ENCODE results near the gene SRP68.

The SRP68 gene

DNA sequence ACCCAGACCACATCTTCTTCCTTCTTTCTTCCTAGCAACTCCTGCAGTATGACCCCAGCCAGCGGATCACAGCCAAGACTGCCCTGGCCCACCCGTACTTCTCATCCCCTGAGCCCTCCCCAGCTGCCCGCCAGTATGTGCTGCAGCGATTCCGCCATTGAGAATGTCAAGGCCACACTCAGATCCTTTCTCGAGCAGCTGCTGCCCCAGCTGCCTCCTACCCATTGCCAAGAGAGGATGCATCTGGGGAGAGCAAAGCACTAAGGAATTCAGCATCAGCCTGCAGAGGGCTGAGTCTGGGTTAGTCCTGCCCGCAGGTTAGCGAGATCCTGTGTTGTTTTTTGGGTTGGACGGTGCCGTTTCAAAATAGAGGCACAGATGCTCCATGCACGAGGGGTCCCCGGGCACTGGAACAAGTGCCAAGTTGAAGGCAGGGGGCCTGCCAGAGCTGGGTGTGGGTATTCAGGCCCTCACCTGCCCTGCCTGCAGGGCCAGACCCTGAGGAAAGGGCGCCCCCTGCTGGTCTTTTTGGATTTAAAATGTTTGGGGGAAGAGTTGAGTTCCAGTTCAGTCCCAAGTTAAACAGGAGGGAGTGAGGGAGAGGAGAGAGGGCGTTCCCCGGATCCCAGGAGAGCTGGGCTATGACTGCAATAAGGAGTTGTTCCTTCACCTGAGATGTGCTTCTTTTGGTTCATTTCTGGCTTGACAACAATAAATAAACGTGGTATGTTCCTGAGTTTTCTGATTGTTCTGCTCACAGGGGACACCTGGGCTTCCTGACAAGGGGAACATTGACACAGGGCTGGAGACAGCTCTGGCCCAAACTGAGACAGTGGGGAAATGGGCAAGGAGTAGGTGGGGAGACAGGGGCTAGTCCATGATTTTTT lies 66.8 kb downstream of the SRP68 start (continued):
- TF ChIP-seq, protein P1, sequence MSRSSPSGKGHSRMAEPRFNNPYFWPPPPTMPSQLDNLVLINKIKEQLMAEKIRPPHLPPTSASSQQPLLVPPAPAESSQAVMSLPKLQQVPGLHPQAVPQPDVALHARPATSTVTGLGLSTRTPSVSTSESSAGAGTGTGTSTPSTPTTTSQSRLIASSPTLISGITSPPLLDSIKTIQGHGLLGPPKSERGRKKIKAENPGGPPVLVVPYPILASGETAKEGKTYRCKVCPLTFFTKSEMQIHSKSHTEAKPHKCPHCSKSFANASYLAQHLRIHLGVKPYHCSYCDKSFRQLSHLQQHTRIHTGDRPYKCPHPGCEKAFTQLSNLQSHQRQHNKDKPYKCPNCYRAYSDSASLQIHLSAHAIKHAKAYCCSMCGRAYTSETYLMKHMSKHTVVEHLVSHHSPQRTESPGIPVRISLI (tag by site-specific recombination; IDR thresholded peaks at IDR 0.05), result no peak
- TF ChIP-seq ZNF600 (tag by site-specific recombination; IDR thresholded peaks at IDR 0.05), result 0 out of 2 replicates have a peak, but pooled peaks have one; percentile 42
- TF ChIP-seq, protein P2, sequence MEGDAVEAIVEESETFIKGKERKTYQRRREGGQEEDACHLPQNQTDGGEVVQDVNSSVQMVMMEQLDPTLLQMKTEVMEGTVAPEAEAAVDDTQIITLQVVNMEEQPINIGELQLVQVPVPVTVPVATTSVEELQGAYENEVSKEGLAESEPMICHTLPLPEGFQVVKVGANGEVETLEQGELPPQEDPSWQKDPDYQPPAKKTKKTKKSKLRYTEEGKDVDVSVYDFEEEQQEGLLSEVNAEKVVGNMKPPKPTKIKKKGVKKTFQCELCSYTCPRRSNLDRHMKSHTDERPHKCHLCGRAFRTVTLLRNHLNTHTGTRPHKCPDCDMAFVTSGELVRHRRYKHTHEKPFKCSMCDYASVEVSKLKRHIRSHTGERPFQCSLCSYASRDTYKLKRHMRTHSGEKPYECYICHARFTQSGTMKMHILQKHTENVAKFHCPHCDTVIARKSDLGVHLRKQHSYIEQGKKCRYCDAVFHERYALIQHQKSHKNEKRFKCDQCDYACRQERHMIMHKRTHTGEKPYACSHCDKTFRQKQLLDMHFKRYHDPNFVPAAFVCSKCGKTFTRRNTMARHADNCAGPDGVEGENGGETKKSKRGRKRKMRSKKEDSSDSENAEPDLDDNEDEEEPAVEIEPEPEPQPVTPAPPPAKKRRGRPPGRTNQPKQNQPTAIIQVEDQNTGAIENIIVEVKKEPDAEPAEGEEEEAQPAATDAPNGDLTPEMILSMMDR (tag by site-specific recombination; IDR thresholded peaks at IDR 0.05), result peak; percentile 90
- TF ChIP-seq ZNF654 (tag by site-specific recombination; IDR thresholded peaks at IDR 0.05; ENCODE audit: low read depth), result peak; percentile 93
- TF ChIP-seq ZNF335 (tag by site-specific recombination; conservative IDR thresholded peaks at IDR 0.05), result peak; percentile 56
- TF ChIP-seq ZNF416 (tag by site-specific recombination; IDR thresholded peaks at IDR 0.05), result no peak
- no peak for TF ChIP-seq ZNF548 (tag by site-specific recombination; IDR thresholded peaks at IDR 0.05)
- TF ChIP-seq TRIM28 (IDR thresholded peaks at IDR 0.05; ENCODE audit: borderline replicate concordance, low read length), result no peak
- TF ChIP-seq, protein P3, sequence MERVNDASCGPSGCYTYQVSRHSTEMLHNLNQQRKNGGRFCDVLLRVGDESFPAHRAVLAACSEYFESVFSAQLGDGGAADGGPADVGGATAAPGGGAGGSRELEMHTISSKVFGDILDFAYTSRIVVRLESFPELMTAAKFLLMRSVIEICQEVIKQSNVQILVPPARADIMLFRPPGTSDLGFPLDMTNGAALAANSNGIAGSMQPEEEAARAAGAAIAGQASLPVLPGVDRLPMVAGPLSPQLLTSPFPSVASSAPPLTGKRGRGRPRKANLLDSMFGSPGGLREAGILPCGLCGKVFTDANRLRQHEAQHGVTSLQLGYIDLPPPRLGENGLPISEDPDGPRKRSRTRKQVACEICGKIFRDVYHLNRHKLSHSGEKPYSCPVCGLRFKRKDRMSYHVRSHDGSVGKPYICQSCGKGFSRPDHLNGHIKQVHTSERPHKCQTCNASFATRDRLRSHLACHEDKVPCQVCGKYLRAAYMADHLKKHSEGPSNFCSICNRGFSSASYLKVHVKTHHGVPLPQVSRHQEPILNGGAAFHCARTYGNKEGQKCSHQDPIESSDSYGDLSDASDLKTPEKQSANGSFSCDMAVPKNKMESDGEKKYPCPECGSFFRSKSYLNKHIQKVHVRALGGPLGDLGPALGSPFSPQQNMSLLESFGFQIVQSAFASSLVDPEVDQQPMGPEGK (tag by site-specific recombination; IDR thresholded peaks at IDR 0.05), result peak; percentile 31
- TF ChIP-seq, protein P4, sequence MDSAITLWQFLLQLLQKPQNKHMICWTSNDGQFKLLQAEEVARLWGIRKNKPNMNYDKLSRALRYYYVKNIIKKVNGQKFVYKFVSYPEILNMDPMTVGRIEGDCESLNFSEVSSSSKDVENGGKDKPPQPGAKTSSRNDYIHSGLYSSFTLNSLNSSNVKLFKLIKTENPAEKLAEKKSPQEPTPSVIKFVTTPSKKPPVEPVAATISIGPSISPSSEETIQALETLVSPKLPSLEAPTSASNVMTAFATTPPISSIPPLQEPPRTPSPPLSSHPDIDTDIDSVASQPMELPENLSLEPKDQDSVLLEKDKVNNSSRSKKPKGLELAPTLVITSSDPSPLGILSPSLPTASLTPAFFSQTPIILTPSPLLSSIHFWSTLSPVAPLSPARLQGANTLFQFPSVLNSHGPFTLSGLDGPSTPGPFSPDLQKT (IDR thresholded peaks at IDR 0.05; ENCODE audit: borderline replicate concordance, low read depth, low read length), result no peak
- TF ChIP-seq, protein P5, sequence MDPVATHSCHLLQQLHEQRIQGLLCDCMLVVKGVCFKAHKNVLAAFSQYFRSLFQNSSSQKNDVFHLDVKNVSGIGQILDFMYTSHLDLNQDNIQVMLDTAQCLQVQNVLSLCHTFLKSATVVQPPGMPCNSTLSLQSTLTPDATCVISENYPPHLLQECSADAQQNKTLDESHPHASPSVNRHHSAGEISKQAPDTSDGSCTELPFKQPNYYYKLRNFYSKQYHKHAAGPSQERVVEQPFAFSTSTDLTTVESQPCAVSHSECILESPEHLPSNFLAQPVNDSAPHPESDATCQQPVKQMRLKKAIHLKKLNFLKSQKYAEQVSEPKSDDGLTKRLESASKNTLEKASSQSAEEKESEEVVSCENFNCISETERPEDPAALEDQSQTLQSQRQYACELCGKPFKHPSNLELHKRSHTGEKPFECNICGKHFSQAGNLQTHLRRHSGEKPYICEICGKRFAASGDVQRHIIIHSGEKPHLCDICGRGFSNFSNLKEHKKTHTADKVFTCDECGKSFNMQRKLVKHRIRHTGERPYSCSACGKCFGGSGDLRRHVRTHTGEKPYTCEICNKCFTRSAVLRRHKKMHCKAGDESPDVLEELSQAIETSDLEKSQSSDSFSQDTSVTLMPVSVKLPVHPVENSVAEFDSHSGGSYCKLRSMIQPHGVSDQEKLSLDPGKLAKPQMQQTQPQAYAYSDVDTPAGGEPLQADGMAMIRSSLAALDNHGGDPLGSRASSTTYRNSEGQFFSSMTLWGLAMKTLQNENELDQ (tag by site-specific recombination; IDR thresholded peaks at IDR 0.05; ENCODE audit: low read depth), result no peak
- TF ChIP-seq, protein P6, sequence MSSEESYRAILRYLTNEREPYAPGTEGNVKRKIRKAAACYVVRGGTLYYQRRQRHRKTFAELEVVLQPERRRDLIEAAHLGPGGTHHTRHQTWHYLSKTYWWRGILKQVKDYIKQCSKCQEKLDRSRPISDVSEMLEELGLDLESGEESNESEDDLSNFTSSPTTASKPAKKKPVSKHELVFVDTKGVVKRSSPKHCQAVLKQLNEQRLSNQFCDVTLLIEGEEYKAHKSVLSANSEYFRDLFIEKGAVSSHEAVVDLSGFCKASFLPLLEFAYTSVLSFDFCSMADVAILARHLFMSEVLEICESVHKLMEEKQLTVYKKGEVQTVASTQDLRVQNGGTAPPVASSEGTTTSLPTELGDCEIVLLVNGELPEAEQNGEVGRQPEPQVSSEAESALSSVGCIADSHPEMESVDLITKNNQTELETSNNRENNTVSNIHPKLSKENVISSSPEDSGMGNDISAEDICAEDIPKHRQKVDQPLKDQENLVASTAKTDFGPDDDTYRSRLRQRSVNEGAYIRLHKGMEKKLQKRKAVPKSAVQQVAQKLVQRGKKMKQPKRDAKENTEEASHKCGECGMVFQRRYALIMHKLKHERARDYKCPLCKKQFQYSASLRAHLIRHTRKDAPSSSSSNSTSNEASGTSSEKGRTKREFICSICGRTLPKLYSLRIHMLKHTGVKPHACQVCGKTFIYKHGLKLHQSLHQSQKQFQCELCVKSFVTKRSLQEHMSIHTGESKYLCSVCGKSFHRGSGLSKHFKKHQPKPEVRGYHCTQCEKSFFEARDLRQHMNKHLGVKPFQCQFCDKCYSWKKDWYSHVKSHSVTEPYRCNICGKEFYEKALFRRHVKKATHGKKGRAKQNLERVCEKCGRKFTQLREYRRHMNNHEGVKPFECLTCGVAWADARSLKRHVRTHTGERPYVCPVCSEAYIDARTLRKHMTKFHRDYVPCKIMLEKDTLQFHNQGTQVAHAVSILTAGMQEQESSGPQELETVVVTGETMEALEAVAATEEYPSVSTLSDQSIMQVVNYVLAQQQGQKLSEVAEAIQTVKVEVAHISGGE (tag by site-specific recombination; conservative IDR thresholded peaks at IDR 0.05; ENCODE audit: low read depth), result no peak
- 0 out of 2 replicates have a peak, but pooled peaks have one; percentile 27 for TF ChIP-seq IKZF3 (tag by site-specific recombination; IDR thresholded peaks at IDR 0.05)

Data from HEK293 (cell line).